NCI-H2107 treated with DMSO at 0.1 percent for 48 hours (cell line): ENCODE results near the gene SELENOW.
"Not testable (repeated sequence)": the region's sequence is repeated elsewhere in the genome, so short reads cannot be mapped to it uniquely, and the experiment has no call there.

Source experiments
- DNase-seq: peaks from one replicate; lab custom pipeline; 2025; ENCODE audit not compliant: unreplicated experiment; lab: John Stamatoyannopoulos, UW

SELENOW gene

DNA sequence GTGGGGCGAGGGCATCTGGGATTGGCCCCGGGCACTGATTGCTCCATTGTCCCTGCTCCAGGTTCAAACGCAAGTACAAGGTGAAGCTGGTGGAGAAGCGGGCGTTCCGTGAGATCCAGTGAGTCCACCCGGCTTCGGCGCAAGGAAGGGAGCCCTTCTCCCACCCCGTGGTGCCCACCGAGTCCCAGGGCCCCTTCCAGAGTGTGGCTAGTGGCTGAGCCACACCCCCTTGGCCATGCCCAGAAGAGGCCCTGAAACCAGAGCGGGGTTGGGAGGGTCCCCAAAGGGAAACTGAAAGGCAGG lies 21.9 kb upstream of the SELENOW start:
- DNase-seq: no peak

DNA sequence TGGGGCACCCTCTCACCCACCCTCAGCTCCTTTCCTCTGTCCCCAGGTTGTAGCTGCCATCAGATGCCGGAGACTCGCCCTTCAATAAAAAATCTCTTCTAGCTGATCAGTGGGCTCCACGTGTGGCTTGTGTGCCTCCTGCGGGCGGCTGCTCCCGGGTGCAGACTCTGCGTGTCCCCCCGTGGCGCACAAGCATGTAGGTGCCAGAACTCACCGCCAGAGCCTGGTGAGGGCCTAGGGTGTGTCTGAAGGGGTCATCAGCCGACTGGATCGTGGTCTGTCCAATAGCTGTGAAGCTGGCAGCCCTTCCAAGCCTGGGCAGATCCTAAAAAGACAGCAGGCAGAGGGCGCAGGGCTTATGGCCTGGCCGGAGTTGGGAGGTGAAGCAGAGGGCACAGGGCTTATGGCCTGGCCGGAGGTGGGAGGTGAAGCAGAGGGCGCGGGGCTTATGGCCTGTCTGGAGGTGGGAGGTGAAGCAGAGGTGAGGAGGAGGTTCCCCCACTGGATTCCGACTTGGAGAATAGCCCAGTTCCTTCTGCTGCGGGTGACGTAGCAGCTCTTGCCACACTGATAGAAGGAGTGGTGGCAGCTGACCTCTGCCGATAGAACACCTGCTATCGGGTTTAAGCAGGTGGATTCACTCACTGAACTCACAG lies 21.4 kb upstream of the SELENOW start:
- no peak for DNase-seq

DNA sequence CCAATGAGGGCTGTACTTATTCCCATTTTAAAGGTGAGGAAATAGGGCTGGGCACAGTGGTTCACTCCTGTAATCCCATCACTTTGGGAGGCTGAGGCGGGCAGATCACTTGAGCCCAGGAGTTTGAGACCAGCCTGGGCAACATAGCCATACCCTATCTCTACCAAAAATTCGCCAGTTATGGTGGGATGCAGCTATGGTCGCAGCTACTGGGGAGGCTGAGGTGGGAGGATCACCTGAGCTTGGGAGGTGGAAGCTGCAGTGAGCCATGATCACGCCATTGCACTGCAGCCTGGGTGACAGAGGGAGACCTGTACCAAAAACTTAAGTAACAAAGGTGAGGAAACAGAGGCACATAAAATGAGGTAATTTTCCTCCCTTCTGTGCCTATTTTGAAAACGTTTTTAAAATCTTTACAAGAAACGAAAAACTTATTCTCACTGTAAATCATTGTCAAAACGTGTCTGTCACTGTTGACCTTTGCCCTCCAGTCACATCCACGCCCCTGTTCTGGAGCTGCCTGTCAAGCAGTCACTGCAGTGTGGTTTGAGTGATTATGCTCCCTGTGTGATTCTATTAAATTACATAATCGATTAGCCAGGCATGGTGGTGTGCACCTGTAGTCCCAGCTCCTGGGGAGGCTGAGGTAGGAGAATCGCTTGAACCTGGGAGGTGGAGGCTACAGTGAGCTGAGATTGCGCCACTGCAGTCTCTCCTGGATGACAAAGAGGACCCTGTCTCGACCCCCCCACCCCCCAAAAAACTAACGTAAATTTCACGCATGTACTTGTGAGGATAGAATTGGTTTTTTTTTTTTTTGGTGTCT lies 20.7 kb upstream of the SELENOW start:
- DNase-seq: no peak

GRCh38 chr19:47758443-47758804 lies 20.1 kb upstream of the SELENOW start:
- DNase-seq: no peak

GRCh38 chr19:47760632-47760999 lies 17.9 kb upstream of the SELENOW start:
- DNase-seq: no peak

DNA sequence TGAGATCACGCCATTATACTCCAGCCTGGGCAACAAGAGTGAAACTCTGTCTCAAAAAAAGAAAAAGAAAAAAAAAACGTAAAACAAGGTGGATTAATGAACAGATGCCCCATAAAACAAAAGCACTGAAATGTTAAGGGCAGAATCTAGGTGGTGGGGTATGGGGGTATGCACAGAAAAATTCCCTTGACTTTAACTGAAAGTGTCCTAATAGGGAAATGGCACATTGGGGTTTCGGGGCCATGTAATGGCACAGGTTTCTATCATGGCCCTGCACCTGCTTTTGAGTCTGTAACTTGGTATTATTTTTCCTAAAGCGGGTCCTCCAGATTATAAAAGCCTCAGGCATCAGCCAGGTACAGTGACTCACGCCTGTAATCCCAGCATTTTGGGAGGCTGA lies 16.9 kb upstream of the SELENOW start:
- no peak for DNase-seq

GRCh38 chr19:47762151-47762550 lies 16.4 kb upstream of the SELENOW start:
- DNase-seq: no peak

- DNase-seq: no peak
These were observed 15.7 kb upstream of the SELENOW start for GRCh38 chr19:47762615-47763308.

DNA sequence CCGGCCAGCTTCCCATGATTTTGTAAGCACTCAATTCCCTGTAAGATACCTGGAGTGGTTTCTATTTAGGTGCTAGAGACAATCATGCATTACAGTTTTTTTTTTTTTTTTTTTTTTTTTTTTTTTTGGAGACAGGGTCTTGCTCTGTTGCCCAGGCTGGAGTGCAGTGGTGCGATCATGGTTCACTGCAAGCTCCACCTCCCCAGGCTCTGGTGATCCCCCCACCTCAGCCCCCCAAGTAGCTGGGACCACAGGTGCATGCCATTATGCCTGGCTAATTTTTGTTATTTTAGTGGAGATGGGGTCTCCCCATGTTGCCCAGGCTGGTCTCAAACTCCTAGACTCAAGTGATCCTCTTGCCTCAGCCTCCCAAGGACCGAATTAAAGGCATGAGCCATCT lies 13.8 kb upstream of the SELENOW start:
- not testable (repeated sequence) for DNase-seq

DNA sequence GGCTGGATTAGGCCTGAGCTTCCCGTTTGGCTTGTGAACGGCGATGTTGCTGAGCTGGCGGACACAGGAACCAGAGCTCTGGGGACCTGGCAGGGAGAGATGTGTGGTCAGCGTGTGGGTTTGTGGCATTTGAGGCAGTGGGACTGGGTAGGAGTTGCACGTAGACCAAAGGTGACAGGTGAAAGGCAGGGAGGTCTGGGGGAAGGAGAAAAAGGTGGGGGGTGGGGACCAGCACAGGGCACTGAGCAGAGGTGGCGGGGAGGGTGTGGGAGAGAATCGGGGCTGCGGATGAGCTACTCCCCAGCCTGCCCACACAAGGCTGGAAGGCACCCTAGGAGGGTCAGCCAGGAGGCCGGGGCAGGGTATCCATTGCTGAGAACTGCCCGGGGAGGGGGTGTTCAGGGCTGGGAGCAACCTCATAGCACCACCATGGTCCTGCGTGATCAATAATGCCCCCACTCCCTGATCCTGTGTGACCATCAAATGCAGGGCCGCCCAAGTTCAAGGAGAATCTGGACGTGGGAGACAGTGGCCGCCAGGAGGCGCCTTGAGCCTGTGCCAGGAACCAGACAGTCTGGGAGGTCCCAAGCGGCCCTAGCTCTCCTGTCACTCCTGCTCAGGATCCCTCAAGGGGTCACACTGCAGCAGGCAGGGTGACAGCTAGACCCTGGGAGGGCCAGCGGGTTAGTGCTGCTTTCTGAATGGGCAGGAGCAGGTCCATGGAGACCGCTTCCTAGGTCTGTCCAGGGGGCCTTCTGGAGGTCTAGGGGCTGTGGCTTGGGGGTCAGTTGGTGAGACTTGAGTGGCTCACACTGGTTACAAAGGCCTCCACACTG lies 12.8 kb upstream of the SELENOW start:
- DNase-seq: peak; percentile 13

GRCh38 chr19:47766359-47766620 lies 12.2 kb upstream of the SELENOW start:
- DNase-seq: no peak

- no peak for DNase-seq
These were observed 11.8 kb upstream of the SELENOW start for GRCh38 chr19:47766670-47767069.

DNA sequence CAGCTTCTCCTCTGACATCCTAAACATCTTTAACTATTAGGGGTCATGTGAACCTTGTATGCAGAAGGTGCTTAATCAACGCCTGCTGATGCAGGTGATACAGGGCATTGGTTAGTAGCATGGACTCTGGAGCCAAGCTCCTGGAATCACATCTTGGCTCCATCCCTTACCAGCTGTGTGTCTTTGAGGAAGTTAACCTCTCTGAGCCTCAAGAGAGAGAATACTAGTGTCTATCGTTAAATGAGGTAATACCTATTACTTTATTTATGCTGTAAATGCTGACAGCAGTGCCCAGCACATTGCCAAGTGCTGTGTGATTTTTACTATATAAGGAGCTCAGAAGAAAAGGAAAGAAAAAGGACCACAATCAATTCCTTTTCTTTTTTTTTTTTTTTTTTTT lies 11.2 kb upstream of the SELENOW start:
- no peak for DNase-seq

DNA sequence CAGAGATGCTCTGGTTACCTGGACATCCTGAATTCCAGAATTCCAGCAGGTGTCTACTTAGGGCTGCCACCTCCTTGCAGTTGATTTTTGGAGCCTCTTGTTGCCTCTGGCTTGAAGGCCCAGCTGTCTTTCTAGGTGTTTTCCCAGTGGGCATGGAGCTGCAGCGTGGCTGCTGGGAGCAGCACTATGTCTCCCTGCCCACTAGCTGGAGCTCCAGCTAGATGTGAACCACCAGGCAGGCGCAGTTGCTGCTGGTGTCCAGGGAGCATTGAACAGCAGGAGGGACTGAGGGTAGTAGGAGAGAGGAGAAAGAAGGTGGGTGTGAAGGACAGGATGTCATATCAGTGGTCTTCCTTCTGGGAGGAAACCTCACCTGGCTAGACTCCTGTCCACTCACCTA lies 9.9 kb upstream of the SELENOW start:
- DNase-seq: no peak

GRCh38 chr19:47769534-47769933 lies 9.0 kb upstream of the SELENOW start:
- DNase-seq: no peak

DNA sequence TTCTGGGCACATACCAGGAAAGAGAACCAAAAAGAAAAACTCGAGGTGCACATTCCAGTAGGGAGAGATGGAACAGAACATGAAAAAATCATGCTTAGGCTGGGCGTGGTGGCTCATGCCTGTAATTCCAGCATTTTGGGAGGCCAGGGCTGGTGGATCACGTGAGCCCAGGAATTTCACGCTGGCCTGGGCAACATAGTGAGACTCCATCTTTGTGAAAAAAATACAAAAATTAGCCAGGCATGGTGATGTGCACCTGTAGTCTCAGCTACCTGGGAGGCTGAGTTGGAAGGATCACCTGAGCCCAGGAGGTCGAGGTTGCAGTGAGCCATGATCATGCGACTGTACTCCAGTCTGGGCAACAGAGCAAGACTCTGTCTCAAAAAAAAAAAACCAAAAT lies 7.2 kb upstream of the SELENOW start:
- not testable (repeated sequence) for DNase-seq

DNA sequence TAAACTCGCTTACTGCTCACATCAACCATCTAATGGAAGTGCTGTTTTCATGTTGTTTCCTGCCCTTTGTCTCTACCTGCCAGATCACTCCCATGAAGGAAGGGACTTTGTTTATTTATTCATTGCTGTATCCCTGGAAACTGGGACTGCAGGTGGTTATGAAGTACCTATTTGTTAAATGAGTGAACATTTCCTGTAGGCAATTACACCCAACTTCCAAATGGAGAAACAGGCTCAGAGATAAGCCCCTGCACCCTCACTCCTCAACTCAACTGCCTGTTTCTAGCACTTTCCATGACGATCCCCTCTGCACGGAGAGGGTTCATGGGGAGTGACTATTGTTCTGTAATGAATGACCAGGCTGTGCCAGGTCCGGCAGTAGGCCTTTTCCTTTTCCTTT lies 1.9 kb upstream of the SELENOW start:
- DNase-seq: peak; percentile 92

DNA sequence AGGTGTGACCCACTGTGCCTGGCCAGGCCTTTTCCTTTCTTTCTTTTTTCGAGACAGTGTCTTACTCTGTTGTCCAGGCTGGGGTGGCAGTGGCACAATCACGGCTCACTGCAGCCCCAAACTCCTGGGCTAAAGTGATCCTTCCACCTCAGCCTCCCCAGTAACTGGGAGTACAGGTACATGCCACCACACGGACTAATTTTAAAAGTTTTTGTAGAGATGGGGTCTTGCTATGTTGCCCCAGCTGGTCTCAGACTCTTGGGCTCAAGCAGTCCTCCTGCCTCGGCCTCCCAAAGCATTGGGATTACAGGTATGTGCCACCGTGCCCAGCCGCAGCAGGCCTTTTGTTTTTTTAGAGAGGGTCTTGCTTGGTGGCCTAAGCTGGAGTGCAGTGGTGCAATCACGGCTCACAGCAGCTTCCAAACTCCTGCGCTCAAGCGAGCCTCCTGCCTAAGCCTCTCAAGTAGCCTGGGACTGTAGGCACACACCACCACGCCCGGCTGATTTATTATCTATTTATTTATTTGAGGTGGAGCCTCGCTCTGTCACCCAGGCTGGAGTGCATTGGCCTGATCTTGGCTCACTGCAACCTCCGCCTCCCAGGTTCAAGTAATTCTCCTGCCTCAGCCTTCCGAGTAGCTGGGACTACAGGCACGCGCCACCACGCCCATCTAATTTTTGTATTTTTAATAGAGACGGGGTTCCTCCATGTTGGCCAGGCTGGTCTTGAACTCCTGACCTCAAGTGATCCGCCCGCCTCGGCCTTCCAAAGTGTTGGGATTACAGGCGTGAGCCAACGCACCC lies 1.1 kb upstream of the SELENOW start:
- DNase-seq: not testable (repeated sequence)

DNA sequence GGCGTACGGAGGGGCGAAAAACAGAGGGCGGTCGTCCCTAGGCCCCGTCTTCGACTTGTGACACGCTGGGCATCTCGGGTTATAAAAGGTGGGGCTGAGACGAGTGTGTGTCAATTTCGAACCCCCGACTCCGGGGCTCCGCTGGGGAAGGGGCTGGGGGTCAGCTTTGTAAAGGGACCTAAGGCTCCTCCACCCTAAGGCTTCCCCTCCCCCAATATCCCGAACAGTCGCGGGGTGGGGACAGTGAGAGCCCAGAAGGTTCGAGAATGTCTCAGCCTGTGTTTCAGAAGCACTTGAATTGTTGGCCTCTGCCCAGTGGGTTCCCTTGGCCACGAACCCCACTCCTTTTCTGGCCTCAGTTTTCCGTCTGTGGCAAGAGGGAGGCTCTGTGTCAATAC lies 450 bp downstream of the SELENOW start:
- no peak for DNase-seq

DNA sequence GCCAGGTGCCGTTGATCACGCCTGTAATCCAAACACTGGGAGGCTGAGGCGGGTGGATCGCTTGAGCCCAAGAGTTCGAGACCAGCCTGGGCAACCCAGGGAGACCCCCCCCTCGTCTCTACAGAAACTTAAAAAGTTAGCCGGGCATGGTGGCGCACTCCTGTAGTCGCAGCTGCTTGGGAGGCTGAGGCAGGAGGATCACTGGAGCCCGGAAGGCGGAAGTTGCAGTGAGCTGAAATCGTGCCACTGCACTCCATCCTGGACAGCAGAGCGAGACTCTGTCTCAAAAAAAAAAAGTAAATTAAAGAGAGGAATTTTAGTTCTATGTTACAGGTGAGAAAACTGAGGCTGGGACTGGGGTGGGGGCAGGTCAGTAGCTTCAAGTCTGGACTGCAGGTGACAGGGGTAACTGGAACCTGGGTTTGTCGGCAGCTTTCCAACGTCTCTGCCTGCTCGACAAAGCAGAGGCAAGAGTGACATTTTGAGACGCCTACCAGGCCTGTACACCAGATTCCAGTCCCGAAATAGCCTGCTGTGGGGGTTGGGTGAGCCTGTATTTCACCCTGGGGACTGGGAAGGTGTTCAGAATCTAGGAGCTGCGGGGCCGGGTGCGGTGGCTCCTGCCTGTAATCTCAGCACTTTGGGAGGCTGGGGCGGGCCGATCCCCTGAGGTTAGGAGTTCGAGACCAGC lies 1.2 kb downstream of the SELENOW start:
- no peak for DNase-seq

GRCh38 chr19:47780215-47780551 lies 1.7 kb downstream of the SELENOW start:
- no peak for DNase-seq
